CD4-positive, alpha-beta T cell treated with Interferon alpha-2 for 1 hour (primary cell): ENCODE measurements around the gene SYNJ2.

Experiments
- DNase-seq, 2 donors: peaks; one replicate each; pipeline ENCODE4 v3.0.0-alpha.2; 2020 to 2022

The SYNJ2 gene

GRCh38 chr6:158086504-158087223 is 105.0 kb downstream of the SYNJ2 start:
- DNase-seq = no peak

- DNase-seq = no peak
Observed at GRCh38 chr6:158087224-158087867, 105.7 kb downstream of the SYNJ2 start.

- no peak for DNase-seq
Observed at GRCh38 chr6:158092806-158093205, 111.1 kb downstream of the SYNJ2 start.

- DNase-seq = no peak
Observed at GRCh38 chr6:158095031-158095430, 113.4 kb downstream of the SYNJ2 start.

- no peak for DNase-seq
Observed at GRCh38 chr6:158095671-158096070, 114.0 kb downstream of the SYNJ2 start.

- DNase-seq = no peak
Observed at GRCh38 chr6:158103228-158103627, 121.6 kb downstream of the SYNJ2 start.

- DNase-seq = no peak
Observed at GRCh38 chr6:158104696-158105095, 123.0 kb downstream of the SYNJ2 start.

- DNase-seq = no peak
Observed at GRCh38 chr6:158109748-158110147, 128.1 kb downstream of the SYNJ2 start.

GRCh38 chr6:158110986-158111385 is 129.3 kb downstream of the SYNJ2 start:
- no peak for DNase-seq

- DNase-seq = no peak
Observed at GRCh38 chr6:158111987-158112386, 130.3 kb downstream of the SYNJ2 start.

GRCh38 chr6:158113802-158114201 is 132.1 kb downstream of the SYNJ2 start:
- no peak for DNase-seq

GRCh38 chr6:158115102-158115501 is 133.4 kb downstream of the SYNJ2 start:
- no peak for DNase-seq

GRCh38 chr6:158115508-158115907 is 133.8 kb downstream of the SYNJ2 start:
- no peak for DNase-seq

- no peak for DNase-seq
Observed at GRCh38 chr6:158118886-158119285, 137.2 kb downstream of the SYNJ2 start.

GRCh38 chr6:158121335-158121734 is 139.7 kb downstream of the SYNJ2 start:
- DNase-seq = no peak

- DNase-seq = no peak
Observed at GRCh38 chr6:158122048-158122447, 140.4 kb downstream of the SYNJ2 start.

GRCh38 chr6:158124288-158124687 is 142.6 kb downstream of the SYNJ2 start:
- no peak for DNase-seq

- no peak for DNase-seq
Observed at GRCh38 chr6:158125271-158125670, 143.6 kb downstream of the SYNJ2 start.

GRCh38 chr6:158131926-158132325 is 150.3 kb downstream of the SYNJ2 start:
- DNase-seq = peak; percentile 3 to 20

GRCh38 chr6:158142789-158143188 is 161.1 kb downstream of the SYNJ2 start:
- DNase-seq = no peak

GRCh38 chr6:158143700-158144099 is 162.0 kb downstream of the SYNJ2 start:
- no peak for DNase-seq
